ENCODE measurements around the gene DCAKD.

DCAKD gene

GRCh38 chr17:45048795-45049563, 2.5 kb downstream of the DCAKD start:
- DNase-seq (ENCODE audit: extremely low spot score), result no peak
- ChIA-PET CTCF (interaction anchor here (0.7 to 2.4 kb wide), 3 partner anchors 28 to 865 kb away, joined by 3 to 8 read pairs (median 3); no protein-coding TSS in a partner anchor), POLR2A (interaction anchor here (1.6 to 5.9 kb wide), 4 partner anchors 9 to 112 kb away, joined by 7 to 56 read pairs (median 14); partner anchors contain the start of genes HEXIM2 and NMT1)
- no peak for TF ChIP-seq SP1 (IDR thresholded peaks at IDR 0.05)
- peak; percentile 9; the same call in 1 of the 2 replicates for TF ChIP-seq PKNOX1 (IDR thresholded peaks at IDR 0.05)

DNA sequence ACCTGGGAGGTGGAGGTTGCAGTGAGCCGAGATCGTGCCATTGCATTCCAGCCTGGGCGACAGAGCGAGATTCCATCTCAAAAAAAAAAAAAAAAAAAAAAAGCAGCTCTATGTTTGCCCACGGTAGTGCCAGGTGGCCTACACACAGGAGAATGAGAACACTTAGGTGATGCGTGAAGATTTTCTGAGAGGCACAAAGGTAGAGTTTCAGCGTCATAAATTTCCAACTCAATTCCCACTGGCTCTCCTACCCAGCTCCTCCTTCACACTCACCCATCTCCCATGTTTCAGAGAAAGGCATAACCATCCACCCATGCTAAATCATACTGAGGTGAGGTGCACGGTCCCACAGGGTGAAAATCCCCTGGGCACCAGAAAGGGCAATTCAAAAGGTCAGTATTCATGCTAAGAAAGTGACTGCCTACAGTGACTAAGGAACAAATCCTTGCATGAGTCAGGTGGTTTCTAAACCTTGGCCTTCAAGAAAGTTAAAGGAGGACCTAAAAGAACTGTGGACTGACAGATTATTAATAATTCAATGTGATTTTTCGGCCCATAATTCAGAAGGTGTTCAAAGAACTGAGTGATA, 4.8 kb downstream of the DCAKD start:
- POLR2A ChIA-PET, result interaction anchor here (0.6 to 5.9 kb wide), 2 partner anchors 14 to 26 kb away, joined by 3 to 56 read pairs; partner anchors contain the start of gene NMT1
- no peak for TF ChIP-seq CTBP1 (IDR thresholded peaks at IDR 0.05; ENCODE audit: borderline replicate concordance)
- no peak for TF ChIP-seq SP1 (IDR thresholded peaks at IDR 0.05)
- no peak for TF ChIP-seq SUZ12 (IDR thresholded peaks at IDR 0.05)
- TF ChIP-seq NFRKB (IDR thresholded peaks at IDR 0.05), result no peak
- no peak for TF ChIP-seq BHLHE40 (IDR thresholded peaks at IDR 0.05; ENCODE audit: borderline replicate concordance)
- TF ChIP-seq PKNOX1 (IDR thresholded peaks at IDR 0.05), result no peak
- CTCF ChIA-PET, result no interaction called here
- no peak for DNase-seq (ENCODE audit: extremely low spot score)

- no peak for DNase-seq (ENCODE audit: extremely low spot score)
- POLR2A ChIA-PET, result no interaction called here
- CTCF ChIA-PET, result no interaction called here
- TF ChIP-seq HDGF (IDR thresholded peaks at IDR 0.05; ENCODE audit: borderline replicate concordance) (no peak), FOXK2 (IDR thresholded peaks at IDR 0.05) (no peak), BHLHE40 (IDR thresholded peaks at IDR 0.05; ENCODE audit: borderline replicate concordance) (no peak), FOXM1 (IDR thresholded peaks at IDR 0.05; ENCODE audit: borderline replicate concordance) (no peak)
These were observed 7.5 kb downstream of the DCAKD start for GRCh38 chr17:45043813-45044540.

DNA sequence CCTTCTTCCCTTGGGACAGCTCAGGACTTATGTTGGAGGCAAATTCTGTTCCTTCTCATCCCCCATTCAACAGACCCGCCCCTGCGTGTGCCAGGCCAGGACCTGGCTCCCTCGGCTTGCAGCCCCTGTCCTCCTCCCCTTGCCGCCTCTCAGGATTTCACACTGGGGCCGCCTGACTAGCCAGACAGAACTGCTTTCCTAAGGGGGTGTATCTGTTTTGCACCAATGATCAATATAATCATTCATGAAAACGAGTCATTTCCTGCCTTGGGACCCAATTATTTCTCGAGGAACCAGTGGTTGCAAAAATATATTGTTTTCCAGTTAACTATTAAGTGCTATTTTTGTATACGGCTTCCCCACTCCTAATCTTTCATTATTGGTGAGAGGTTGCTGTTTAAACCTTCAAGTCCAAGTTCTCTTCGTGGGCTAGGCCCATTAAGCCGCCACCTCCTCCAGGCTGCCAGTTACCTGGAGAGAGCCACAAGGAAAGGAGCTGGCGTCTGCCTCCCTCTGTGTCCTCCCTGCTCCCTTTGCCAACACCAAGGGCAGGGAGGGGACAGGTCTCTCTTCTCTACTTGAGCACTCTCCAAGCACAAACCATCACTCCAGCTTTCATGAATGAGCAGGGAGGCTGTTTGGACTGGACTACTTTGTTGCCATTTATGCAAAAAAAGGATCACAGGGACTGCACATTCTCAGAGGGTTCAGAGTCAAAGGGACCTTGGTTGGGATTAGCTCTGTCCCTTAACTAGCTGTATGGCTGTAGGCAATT, 8.9 kb downstream of the DCAKD start:
- CTCF ChIA-PET, result no interaction called here
- POLR2A ChIA-PET, result interaction anchor here (0.8 to 1.1 kb wide), 4 partner anchors 8 to 116 kb away, joined by 3 read pairs; no protein-coding TSS in a partner anchor
- no peak for DNase-seq (ENCODE audit: extremely low spot score)
- TF ChIP-seq ZNF384 (IDR thresholded peaks at IDR 0.05), result no peak
- TF ChIP-seq LEF1 (IDR thresholded peaks at IDR 0.05; ENCODE audit: borderline replicate concordance), result no peak

DNA sequence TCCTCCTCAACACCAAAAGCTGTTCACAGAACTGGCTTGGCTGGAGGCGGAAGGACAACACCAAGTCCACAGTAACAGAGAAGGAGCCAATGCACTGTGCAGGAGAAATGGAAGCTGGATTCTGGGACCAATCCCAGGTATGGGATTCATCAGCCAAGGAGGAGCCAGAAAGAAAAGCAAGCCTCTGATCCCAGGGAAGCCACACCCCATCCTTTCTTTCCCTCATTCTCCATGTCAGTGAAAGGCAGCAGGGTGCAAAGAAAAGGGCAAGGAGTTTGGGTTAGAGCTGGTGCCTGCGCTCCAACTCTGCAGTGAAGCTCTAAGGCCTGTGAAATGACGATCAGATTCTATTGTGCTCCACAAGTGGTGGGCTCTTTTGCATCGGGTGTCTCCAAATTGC, 11.0 kb downstream of the DCAKD start:
- ChIA-PET POLR2A (interaction anchor here (1.5 to 2.1 kb wide), 2 partner anchors 9 to 21 kb away, joined by 6 to 9 read pairs; partner anchors contain the start of gene NMT1), CTCF (no interaction called here)
- TF ChIP-seq TARDBP (IDR thresholded peaks at IDR 0.05), result no peak
- no peak for TF ChIP-seq BHLHE40 (IDR thresholded peaks at IDR 0.05; ENCODE audit: borderline replicate concordance)
- no peak for TF ChIP-seq L3MBTL2 (conservative IDR thresholded peaks at IDR 0.05)
- no peak for TF ChIP-seq FOXK2 (IDR thresholded peaks at IDR 0.05)
- no peak for TF ChIP-seq FOXA1 (IDR thresholded peaks at IDR 0.05)
- no peak for TF ChIP-seq SP1 (IDR thresholded peaks at IDR 0.05)
- DNase-seq (ENCODE audit: extremely low spot score), result no peak

- POLR2A ChIA-PET, result interaction anchor here (1.5 to 2.1 kb wide), 2 partner anchors 11 to 22 kb away, joined by 6 to 9 read pairs; partner anchors contain the start of gene NMT1
- CTCF ChIA-PET, result interaction anchor here (1.2 to 1.4 kb wide), 2 partner anchors 12 to 60 kb away, joined by 3 to 4 read pairs; no protein-coding TSS in a partner anchor
- no peak for TF ChIP-seq BHLHE40 (IDR thresholded peaks at IDR 0.05; ENCODE audit: borderline replicate concordance)
- TF ChIP-seq FOXA1 (IDR thresholded peaks at IDR 0.05), result no peak
- no peak for TF ChIP-seq ELF4 (IDR thresholded peaks at IDR 0.05)
- TF ChIP-seq TARDBP (IDR thresholded peaks at IDR 0.05), result no peak
- no peak for TF ChIP-seq L3MBTL2 (conservative IDR thresholded peaks at IDR 0.05)
- no peak for TF ChIP-seq ARNT (IDR thresholded peaks at IDR 0.05)
- DNase-seq (ENCODE audit: extremely low spot score), result no peak
These were observed 12.5 kb downstream of the DCAKD start for GRCh38 chr17:45038728-45039634.

Data from HEK293T (cell line).